DOHH2 (cell line): Measurements from ENCODE around the gene GSG1L.

ENCODE experiments used
- H3F3A ChIP-seq: fragments of 200-600 bp; sonication (generic), shearing (Covaris generic); 2 replicates; pipeline ENCODE4 v1.6.0; 2016; ENCODE audit warnings: antibody characterized with exemption, mild to moderate bottlenecking; ENCODE audit not compliant: control insufficient read depth, insufficient read depth
- H3K27ac ChIP-seq: fragments of 200-600 bp; sonication (generic); 2 replicates; pipeline ENCODE4 v1.5.1; 2014; ENCODE audit warnings: low read depth, mild to moderate bottlenecking, low read length, moderate library complexity
- H3K27me3 ChIP-seq: fragments of 200-600 bp; sonication (generic); 2 replicates; pipeline ENCODE4 v1.6.1; 2014; ENCODE audit warnings: mild to moderate bottlenecking, low read length, mixed read lengths; ENCODE audit not compliant: control insufficient read depth
- H3K36me3 ChIP-seq: fragments of 200-600 bp; sonication (generic); 2 replicates; pipeline ENCODE4 v1.6.1; 2014; ENCODE audit warnings: mild to moderate bottlenecking, low read length, moderate library complexity, mixed read lengths; ENCODE audit not compliant: control insufficient read depth
- H3K4me1 ChIP-seq: fragments of 200-600 bp; sonication (generic); 2 replicates; pipeline ENCODE4 v1.6.1; 2014; ENCODE audit warnings: mild to moderate bottlenecking, low read length, mixed read lengths; ENCODE audit not compliant: control insufficient read depth
- H3K4me2 ChIP-seq: fragments of 200-600 bp; sonication (generic); 2 replicates; pipeline ENCODE4 v1.6.0; 2014; ENCODE audit warnings: mild to moderate bottlenecking, low read length, moderate library complexity
- H3K4me3 ChIP-seq: fragments of 200-600 bp; sonication (generic); 2 replicates; pipeline ENCODE4 v1.5.1; 2014; ENCODE audit warnings: mild to moderate bottlenecking, low read length, mixed read lengths
- H3K79me2 ChIP-seq: fragments of 200-600 bp; sonication (generic); 2 replicates; pipeline ENCODE4 v1.6.1; 2014; ENCODE audit warnings: mild to moderate bottlenecking, low read length, mixed read lengths; ENCODE audit not compliant: control insufficient read depth
- H3K9me2 ChIP-seq: fragments of 200-600 bp; sonication (generic); replicated peaks from 2 replicates; pipeline ENCODE4 v1.6.1; 2014; ENCODE audit warnings: mild to moderate bottlenecking, low read length, mixed read lengths; ENCODE audit not compliant: control insufficient read depth
- H3K9me3 ChIP-seq: fragments of 200-600 bp; sonication (generic); 2 replicates; pipeline ENCODE4 v1.6.1; 2014; ENCODE audit warnings: antibody characterized with exemption, low read length, mixed read lengths; ENCODE audit not compliant: control insufficient read depth, insufficient read depth
- H4K20me1 ChIP-seq: fragments of 200-600 bp; sonication (generic); 2 replicates; pipeline ENCODE4 v1.6.0; 2014; ENCODE audit warnings: low read depth, mild to moderate bottlenecking, antibody characterized with exemption, low read length, moderate library complexity; ENCODE audit not compliant: control insufficient read depth, insufficient read depth
- EZH2phosphoT487 ChIP-seq: fragments of 200-600 bp; sonication (generic); IDR thresholded peaks from 2 replicates; pipeline ENCODE4 v1.6.1; 2017; ENCODE audit warnings: borderline replicate concordance, mild to moderate bottlenecking, antibody characterized with exemption, low read length, moderate library complexity, mixed read lengths
- TF ChIP-seq, protein P1 (sequence below): fragments of 200-600 bp; sonication (generic); IDR thresholded peaks from one replicate; pipeline ENCODE4 v1.5.1; 2014; ENCODE audit warnings: antibody characterized with exemption, mild to moderate bottlenecking, low read depth, low read length; ENCODE audit not compliant: poor library complexity, severe bottlenecking

Gene GSG1L

DNA sequence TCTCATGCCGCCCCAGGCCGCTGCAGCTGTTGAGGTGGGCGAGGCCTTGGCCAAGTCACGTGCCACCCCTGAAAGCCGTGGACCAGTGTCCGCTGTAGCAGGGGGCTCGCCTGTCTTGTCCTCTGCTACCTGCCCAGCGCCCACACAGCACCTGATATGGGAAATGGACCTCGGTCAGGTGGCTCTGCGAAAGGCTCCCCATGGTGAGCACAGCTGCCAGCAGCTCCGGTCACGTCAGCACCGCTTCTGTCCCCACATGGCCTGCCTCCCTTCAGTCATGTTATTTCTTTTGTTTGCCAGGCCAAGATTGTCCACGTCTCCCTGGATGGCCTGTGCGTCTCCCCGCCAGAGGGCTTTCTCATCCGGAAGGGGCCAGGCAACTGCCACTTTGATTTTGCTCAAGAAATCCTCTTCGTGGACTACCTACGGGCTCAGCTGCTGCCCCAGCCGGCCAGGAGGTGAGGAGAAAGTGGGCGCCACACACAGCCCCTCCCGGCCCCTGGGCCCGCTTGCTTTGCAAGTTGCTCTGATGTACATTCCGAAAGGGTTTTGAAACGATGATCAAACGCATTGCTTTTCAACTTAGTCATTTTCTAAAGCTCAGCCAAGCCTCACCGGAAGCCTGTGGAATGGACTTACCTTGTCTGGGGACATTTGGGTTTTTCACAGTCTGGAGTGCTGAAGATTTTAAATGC is 293.8 kb downstream of the GSG1L start:
- Histone ChIP-seq H3K4me2 (no peak overlapping the region), H3K27me3 (no peaks in the 10 kb centered on the region), H3K4me1 (no peaks in the 10 kb centered on the region), H3K9me3 (no peaks in the 10 kb centered on the region), H3K9me2 (no peaks in the 10 kb centered on the region), H3K27ac (no peak overlapping the region), H3K4me3 (no peak overlapping the region), H3K79me2 (no peaks in the 10 kb centered on the region), H3K36me3 (no peaks in the 10 kb centered on the region), H3F3A (no peaks in the 10 kb centered on the region), H4K20me1 (no peaks in the 10 kb centered on the region)
- no peak for TF ChIP-seq EZH2phosphoT487
- TF ChIP-seq, protein P1, sequence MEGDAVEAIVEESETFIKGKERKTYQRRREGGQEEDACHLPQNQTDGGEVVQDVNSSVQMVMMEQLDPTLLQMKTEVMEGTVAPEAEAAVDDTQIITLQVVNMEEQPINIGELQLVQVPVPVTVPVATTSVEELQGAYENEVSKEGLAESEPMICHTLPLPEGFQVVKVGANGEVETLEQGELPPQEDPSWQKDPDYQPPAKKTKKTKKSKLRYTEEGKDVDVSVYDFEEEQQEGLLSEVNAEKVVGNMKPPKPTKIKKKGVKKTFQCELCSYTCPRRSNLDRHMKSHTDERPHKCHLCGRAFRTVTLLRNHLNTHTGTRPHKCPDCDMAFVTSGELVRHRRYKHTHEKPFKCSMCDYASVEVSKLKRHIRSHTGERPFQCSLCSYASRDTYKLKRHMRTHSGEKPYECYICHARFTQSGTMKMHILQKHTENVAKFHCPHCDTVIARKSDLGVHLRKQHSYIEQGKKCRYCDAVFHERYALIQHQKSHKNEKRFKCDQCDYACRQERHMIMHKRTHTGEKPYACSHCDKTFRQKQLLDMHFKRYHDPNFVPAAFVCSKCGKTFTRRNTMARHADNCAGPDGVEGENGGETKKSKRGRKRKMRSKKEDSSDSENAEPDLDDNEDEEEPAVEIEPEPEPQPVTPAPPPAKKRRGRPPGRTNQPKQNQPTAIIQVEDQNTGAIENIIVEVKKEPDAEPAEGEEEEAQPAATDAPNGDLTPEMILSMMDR, result no peak

DNA sequence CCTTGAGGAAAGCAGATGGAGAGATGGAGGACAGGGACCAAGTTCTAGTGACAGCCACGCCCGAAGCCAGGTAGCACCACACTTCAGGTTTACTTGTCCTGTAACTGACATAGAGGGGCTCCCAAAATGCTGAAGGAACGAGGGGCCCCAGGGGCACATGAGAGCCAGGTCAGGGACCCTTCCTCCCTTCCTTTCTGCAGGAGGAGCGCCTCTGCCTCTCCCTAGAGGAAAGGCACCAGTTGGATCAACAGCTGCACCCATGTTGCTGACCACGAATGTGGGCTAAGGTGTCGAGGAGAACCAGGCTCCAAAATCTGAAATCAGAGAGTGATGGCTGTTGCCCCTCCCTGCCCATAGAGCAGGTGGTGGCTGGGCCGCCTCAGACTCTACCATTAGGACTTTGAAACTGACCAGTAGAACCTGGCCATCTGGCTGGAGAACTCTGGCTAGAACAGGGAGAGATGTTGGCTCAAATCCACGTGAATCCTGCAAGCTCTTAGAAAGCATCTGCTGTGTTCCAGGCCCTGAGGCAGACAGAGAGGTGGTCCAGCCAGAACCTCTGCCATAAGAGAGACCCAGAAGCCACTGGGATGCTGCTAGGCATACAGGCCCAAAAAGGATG is 294.8 kb downstream of the GSG1L start:
- no peak for TF ChIP-seq EZH2phosphoT487
- TF ChIP-seq, protein P1, result no peak
- Histone ChIP-seq H3K27me3 (no peaks in the 10 kb centered on the region), H4K20me1 (no peaks in the 10 kb centered on the region), H3K4me1 (no peaks in the 10 kb centered on the region), H3K9me3 (no peaks in the 10 kb centered on the region), H3K36me3 (no peaks in the 10 kb centered on the region), H3K4me3 (no peak overlapping the region), H3K27ac (no peak overlapping the region), H3K9me2 (no peaks in the 10 kb centered on the region), H3K79me2 (no peaks in the 10 kb centered on the region), H3F3A (no peaks in the 10 kb centered on the region), H3K4me2 (no peak overlapping the region)

DNA sequence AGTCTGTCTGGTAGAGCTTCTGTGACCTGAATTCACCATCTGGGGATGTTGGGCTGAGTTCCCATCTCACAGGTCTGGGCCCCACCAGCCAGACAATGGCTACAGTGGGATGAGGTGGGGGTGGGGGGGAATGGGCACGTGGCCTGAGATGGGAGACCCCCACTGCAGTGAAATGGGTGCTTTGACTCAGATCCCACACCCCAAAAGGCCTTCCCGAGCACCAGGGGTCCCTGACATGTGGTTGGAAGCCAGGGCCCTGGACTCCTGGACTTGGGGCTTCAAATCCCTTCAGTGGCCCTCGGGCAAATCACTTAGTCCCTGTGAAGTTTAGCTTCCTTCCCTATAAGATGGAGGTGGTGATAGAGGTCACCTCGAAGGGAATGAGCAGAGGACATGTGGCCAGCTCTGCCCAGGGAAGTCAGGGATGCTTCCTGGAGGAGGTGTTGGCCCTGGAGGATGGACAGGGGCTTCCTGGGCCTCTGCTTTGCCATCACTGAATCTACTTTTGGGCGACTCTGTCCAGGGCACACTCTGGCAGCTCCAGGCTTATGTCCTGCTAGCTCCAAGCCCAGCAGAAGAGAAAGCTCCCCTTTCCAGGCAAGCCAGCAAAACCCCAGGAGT is 295.4 kb downstream of the GSG1L start:
- Histone ChIP-seq H3K4me1 (no peaks in the 10 kb centered on the region), H3K4me3 (no peak overlapping the region), H3K27me3 (no peaks in the 10 kb centered on the region), H3K79me2 (no peaks in the 10 kb centered on the region), H3K27ac (no peak overlapping the region), H3K9me3 (no peaks in the 10 kb centered on the region), H4K20me1 (no peaks in the 10 kb centered on the region), H3K36me3 (no peaks in the 10 kb centered on the region), H3K4me2 (no peak overlapping the region), H3F3A (no peaks in the 10 kb centered on the region), H3K9me2 (no peaks in the 10 kb centered on the region)
- no peak for TF ChIP-seq EZH2phosphoT487
- TF ChIP-seq, protein P1, result no peak
